ENCODE measurements around the gene SERPINB7. TPM values are rescaled to one million over a fixed set of nuclear protein-coding genes. Genes with fewer than 3 reads are reported as not detected.

The SERPINB7 gene
- total and polyA plus RNA-seq, 4 donors: 0.12 to 1.6 (median 0.19) TPM

GRCh38 chr18:63779386-63779785 lies 4.2 kb downstream of the SERPINB7 start:
- no peak overlapping the region for H3K4me3 ChIP-seq
- H3K4me1 ChIP-seq (ENCODE audit: control insufficient read depth in 5 of 5, insufficient read depth in 5 of 5, low read length in 5 of 5): no peaks in the 10 kb centered on the region
- no peak for ATAC-seq (ENCODE audit: insufficient read depth, low FRiP score)
- H3K36me3 ChIP-seq (ENCODE audit: control insufficient read depth in 4 of 4, insufficient read depth in 4 of 4, low read length in 4 of 4): no peaks in the 10 kb centered on the region
- 59 to 75% methylated on average over 1 of the region's 1 CpG for WGBS, 2 donors
- H3K9me3 ChIP-seq (ENCODE audit: control insufficient read depth in 4 of 4, insufficient read depth in 3 of 4, low read length in 3 of 4): peaks cover 0 to 2% (median 0%) of the 10 kb centered on the region in 4 donors
- TF ChIP-seq, protein P1, sequence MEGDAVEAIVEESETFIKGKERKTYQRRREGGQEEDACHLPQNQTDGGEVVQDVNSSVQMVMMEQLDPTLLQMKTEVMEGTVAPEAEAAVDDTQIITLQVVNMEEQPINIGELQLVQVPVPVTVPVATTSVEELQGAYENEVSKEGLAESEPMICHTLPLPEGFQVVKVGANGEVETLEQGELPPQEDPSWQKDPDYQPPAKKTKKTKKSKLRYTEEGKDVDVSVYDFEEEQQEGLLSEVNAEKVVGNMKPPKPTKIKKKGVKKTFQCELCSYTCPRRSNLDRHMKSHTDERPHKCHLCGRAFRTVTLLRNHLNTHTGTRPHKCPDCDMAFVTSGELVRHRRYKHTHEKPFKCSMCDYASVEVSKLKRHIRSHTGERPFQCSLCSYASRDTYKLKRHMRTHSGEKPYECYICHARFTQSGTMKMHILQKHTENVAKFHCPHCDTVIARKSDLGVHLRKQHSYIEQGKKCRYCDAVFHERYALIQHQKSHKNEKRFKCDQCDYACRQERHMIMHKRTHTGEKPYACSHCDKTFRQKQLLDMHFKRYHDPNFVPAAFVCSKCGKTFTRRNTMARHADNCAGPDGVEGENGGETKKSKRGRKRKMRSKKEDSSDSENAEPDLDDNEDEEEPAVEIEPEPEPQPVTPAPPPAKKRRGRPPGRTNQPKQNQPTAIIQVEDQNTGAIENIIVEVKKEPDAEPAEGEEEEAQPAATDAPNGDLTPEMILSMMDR (IDR thresholded peaks at IDR 0.05; ENCODE audit: control extremely low read depth, extremely low read depth): no peak
- no peak overlapping the region for H3K9ac ChIP-seq (ENCODE audit: insufficient read depth in 1 of 2, low read length in 2 of 2)
- H3K27me3 ChIP-seq (ENCODE audit: control insufficient read depth in 3 of 3, insufficient read depth in 3 of 3, low read length in 2 of 3): no peaks in the 10 kb centered on the region
- no peak overlapping the region for H3K27ac ChIP-seq (ENCODE audit: low read depth in 1 of 2, low read length in 1 of 2)
- no peak for DNase-seq

- H3K27ac ChIP-seq (ENCODE audit: low read depth in 1 of 2, low read length in 1 of 2): no peak overlapping the region
- no peak overlapping the region for H3K4me3 ChIP-seq
- DNase-seq (no peak), ATAC-seq (ENCODE audit: insufficient read depth, low FRiP score) (no peak)
- no peaks in the 10 kb centered on the region for H3K27me3 ChIP-seq (ENCODE audit: control insufficient read depth in 3 of 3, insufficient read depth in 3 of 3, low read length in 2 of 3)
- H3K9me3 ChIP-seq (ENCODE audit: control insufficient read depth in 4 of 4, insufficient read depth in 3 of 4, low read length in 3 of 4): peaks cover 0 to 2% (median 0%) of the 10 kb centered on the region in 4 donors
- no peak overlapping the region for H3K9ac ChIP-seq (ENCODE audit: insufficient read depth in 1 of 2, low read length in 2 of 2)
- 56 to 68% methylated on average over 5 of the region's 5 CpGs for WGBS, 2 donors
- no peaks in the 10 kb centered on the region for H3K36me3 ChIP-seq (ENCODE audit: control insufficient read depth in 4 of 4, insufficient read depth in 4 of 4, low read length in 4 of 4)
- H3K4me1 ChIP-seq (ENCODE audit: control insufficient read depth in 5 of 5, insufficient read depth in 5 of 5, low read length in 5 of 5): no peaks in the 10 kb centered on the region
- TF ChIP-seq, protein P1 (IDR thresholded peaks at IDR 0.05; ENCODE audit: control extremely low read depth, extremely low read depth): no peak
Measured at GRCh38 chr18:63783394-63783793, 8.2 kb downstream of the SERPINB7 start.

- WGBS, 2 donors: 66 to 70% methylated on average over 4 of the region's 4 CpGs
- ATAC-seq (ENCODE audit: insufficient read depth, low FRiP score): no peak
- Histone ChIP-seq H3K36me3 (ENCODE audit: control insufficient read depth in 4 of 4, insufficient read depth in 4 of 4, low read length in 4 of 4) (no peaks in the 10 kb centered on the region), H3K27me3 (ENCODE audit: control insufficient read depth in 3 of 3, insufficient read depth in 3 of 3, low read length in 2 of 3) (no peaks in the 10 kb centered on the region), H3K4me1 (ENCODE audit: control insufficient read depth in 5 of 5, insufficient read depth in 5 of 5, low read length in 5 of 5) (no peaks in the 10 kb centered on the region), H3K4me3 (no peak overlapping the region), H3K9me3 (ENCODE audit: control insufficient read depth in 4 of 4, insufficient read depth in 3 of 4, low read length in 3 of 4) (peaks cover 0 to 2% (median 0%) of the 10 kb centered on the region in 4 donors), H3K27ac (ENCODE audit: low read depth in 1 of 2, low read length in 1 of 2) (no peak overlapping the region), H3K9ac (ENCODE audit: insufficient read depth in 1 of 2, low read length in 2 of 2) (no peak overlapping the region)
- DNase-seq: no peak
- TF ChIP-seq, protein P1 (IDR thresholded peaks at IDR 0.05; ENCODE audit: control extremely low read depth, extremely low read depth): no peak
Measured at GRCh38 chr18:63784787-63785452, 9.7 kb downstream of the SERPINB7 start.

GRCh38 chr18:63787673-63788072 lies 12.5 kb downstream of the SERPINB7 start:
- Histone ChIP-seq H3K9ac (ENCODE audit: insufficient read depth in 1 of 2, low read length in 2 of 2) (no peak overlapping the region), H3K27ac (ENCODE audit: low read depth in 1 of 2, low read length in 1 of 2) (no peak overlapping the region), H3K4me3 (no peak overlapping the region), H3K27me3 (ENCODE audit: control insufficient read depth in 3 of 3, insufficient read depth in 3 of 3, low read length in 2 of 3) (no peaks in the 10 kb centered on the region), H3K9me3 (ENCODE audit: control insufficient read depth in 4 of 4, insufficient read depth in 3 of 4, low read length in 3 of 4) (peaks cover 0 to 2% (median 0%) of the 10 kb centered on the region in 4 donors), H3K36me3 (ENCODE audit: control insufficient read depth in 4 of 4, insufficient read depth in 4 of 4, low read length in 4 of 4) (no peaks in the 10 kb centered on the region), H3K4me1 (ENCODE audit: control insufficient read depth in 5 of 5, insufficient read depth in 5 of 5, low read length in 5 of 5) (no peaks in the 10 kb centered on the region)
- TF ChIP-seq, protein P1 (IDR thresholded peaks at IDR 0.05; ENCODE audit: control extremely low read depth, extremely low read depth): no peak
- 93 to 96% methylated on average over 4 of the region's 4 CpGs for WGBS, 2 donors
- DNase-seq: no peak
- ATAC-seq (ENCODE audit: insufficient read depth, low FRiP score): no peak

All from lung (tissue), 12 donors.